ENCODE data around the gene ADCK1. TPM values are rescaled to one million over a fixed set of nuclear protein-coding genes. Genes with fewer than 3 reads are reported as not detected.

Gene ADCK1
- total RNA-seq, 1 donor from 2014 or later = 7.7 TPM

DNA sequence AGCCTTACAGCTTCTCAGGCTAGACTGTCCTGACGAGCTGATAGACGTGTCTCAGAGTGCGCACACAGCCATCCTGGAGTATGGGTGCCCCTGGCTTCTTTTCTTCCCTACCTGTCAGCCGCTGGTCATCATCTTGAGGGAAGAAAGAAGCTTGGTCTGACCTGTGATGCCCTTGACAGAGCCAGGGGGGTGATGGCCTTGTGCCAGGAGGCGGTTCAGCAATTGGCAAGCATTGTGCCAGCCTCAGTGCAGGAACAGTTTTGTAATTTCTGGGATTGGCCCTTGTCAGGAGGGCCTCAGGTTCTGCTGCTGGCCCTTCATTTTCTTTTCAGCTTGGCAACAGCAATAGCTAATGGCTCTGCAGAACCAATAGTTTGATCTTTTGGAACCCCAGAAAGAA lies 80.1 kb downstream of the ADCK1 start:
- TF ChIP-seq, protein P1, sequence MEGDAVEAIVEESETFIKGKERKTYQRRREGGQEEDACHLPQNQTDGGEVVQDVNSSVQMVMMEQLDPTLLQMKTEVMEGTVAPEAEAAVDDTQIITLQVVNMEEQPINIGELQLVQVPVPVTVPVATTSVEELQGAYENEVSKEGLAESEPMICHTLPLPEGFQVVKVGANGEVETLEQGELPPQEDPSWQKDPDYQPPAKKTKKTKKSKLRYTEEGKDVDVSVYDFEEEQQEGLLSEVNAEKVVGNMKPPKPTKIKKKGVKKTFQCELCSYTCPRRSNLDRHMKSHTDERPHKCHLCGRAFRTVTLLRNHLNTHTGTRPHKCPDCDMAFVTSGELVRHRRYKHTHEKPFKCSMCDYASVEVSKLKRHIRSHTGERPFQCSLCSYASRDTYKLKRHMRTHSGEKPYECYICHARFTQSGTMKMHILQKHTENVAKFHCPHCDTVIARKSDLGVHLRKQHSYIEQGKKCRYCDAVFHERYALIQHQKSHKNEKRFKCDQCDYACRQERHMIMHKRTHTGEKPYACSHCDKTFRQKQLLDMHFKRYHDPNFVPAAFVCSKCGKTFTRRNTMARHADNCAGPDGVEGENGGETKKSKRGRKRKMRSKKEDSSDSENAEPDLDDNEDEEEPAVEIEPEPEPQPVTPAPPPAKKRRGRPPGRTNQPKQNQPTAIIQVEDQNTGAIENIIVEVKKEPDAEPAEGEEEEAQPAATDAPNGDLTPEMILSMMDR (IDR thresholded peaks at IDR 0.05) = no peak
- H3K4me1 Mint-ChIP-seq (ENCODE audit: low read depth) = peaks cover 7% of the 10 kb centered on the region
- no peaks in the 10 kb centered on the region for H3K27me3 Mint-ChIP-seq (ENCODE audit: low read depth)
- H3K9me3 Mint-ChIP-seq (ENCODE audit: low read depth) = peaks cover 8% of the 10 kb centered on the region
- H3K4me3 Mint-ChIP-seq (ENCODE audit: unreplicated experiment) = no peak overlapping the region
- peaks cover 6% of the 10 kb centered on the region for H3K36me3 Mint-ChIP-seq (ENCODE audit: low read depth)
- DNase-seq (ENCODE audit: low spot score) = peak; percentile 44
- H3K27ac Mint-ChIP-seq (ENCODE audit: unreplicated experiment) = no peak overlapping the region

GRCh38 chr14:77882098-77882497 lies 82.2 kb downstream of the ADCK1 start:
- peak; percentile 67 for DNase-seq (ENCODE audit: low spot score)
- no peaks in the 10 kb centered on the region for H3K9me3 Mint-ChIP-seq (ENCODE audit: low read depth)
- no peaks in the 10 kb centered on the region for H3K27me3 Mint-ChIP-seq (ENCODE audit: low read depth)
- H3K36me3 Mint-ChIP-seq (ENCODE audit: low read depth) = no peaks in the 10 kb centered on the region
- no peak overlapping the region for H3K4me3 Mint-ChIP-seq (ENCODE audit: unreplicated experiment)
- TF ChIP-seq, protein P1 (IDR thresholded peaks at IDR 0.05) = no peak
- H3K27ac Mint-ChIP-seq (ENCODE audit: unreplicated experiment) = no peak overlapping the region
- H3K4me1 Mint-ChIP-seq (ENCODE audit: low read depth) = peaks cover 7% of the 10 kb centered on the region

DNA sequence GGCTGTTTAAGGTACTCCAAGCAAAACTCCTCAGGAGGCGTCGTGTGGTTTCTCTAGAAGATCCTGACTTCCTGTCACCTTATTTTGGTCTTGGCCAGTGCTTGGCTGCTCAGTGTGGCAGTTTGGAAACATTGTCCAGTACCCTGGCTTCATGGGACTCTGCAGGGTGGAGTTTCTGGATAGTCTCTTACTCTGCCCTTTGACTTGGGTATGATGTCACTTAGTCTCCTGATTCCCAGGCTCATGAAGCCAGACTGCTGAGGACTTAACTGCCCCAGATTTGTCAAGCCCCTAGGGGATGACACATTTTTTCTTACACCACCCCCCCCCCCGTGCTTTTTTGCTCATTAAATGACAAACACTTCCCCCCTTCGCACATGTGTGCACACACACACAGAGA lies 82.7 kb downstream of the ADCK1 start:
- no peak for DNase-seq (ENCODE audit: low spot score)
- H3K27ac Mint-ChIP-seq (ENCODE audit: unreplicated experiment) = no peak overlapping the region

GRCh38 chr14:77883131-77883846 lies 83.4 kb downstream of the ADCK1 start:
- Mint-ChIP-seq H3K9me3 (ENCODE audit: low read depth) (peaks cover under 1% of the 10 kb centered on the region), H3K4me3 (ENCODE audit: unreplicated experiment) (no peak overlapping the region), H3K27ac (ENCODE audit: unreplicated experiment) (no peak overlapping the region), H3K36me3 (ENCODE audit: low read depth) (peaks cover 5% of the 10 kb centered on the region), H3K27me3 (ENCODE audit: low read depth) (no peaks in the 10 kb centered on the region), H3K4me1 (ENCODE audit: low read depth) (peaks cover 7% of the 10 kb centered on the region)
- TF ChIP-seq, protein P1 (IDR thresholded peaks at IDR 0.05) = no peak
- no peak for DNase-seq (ENCODE audit: low spot score)

More for the DNA sequence above, 82.7 kb downstream of the ADCK1 start:
- no peak overlapping the region for H3K4me3 Mint-ChIP-seq (ENCODE audit: unreplicated experiment)
- TF ChIP-seq, protein P1 (IDR thresholded peaks at IDR 0.05) = no peak
- H3K36me3 Mint-ChIP-seq (ENCODE audit: low read depth) = no peaks in the 10 kb centered on the region
- no peaks in the 10 kb centered on the region for H3K9me3 Mint-ChIP-seq (ENCODE audit: low read depth)
- no peaks in the 10 kb centered on the region for H3K27me3 Mint-ChIP-seq (ENCODE audit: low read depth)
- H3K4me1 Mint-ChIP-seq (ENCODE audit: low read depth) = peaks cover 7% of the 10 kb centered on the region

DNA sequence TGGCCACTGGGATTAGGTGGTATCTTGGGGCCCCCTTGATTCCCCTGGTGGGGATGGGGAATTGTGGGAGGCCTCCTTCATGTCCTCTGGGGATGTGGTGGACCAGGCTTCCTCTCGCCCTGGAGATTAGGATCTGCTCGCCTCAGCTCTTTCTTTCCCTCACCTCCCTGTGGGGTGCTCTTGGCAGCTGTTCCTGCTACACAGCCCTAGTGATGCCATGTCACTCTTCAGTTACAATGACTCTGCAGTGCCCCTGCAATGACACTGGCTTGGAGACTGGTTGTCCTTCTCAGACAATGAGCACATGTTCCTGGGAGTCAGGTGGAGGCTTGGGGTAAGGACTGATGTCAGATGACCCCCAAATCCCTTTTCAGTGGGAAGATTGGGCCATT lies 83.9 kb downstream of the ADCK1 start:
- H3K9me3 Mint-ChIP-seq (ENCODE audit: low read depth) = peaks cover 3% of the 10 kb centered on the region
- H3K27me3 Mint-ChIP-seq (ENCODE audit: low read depth) = no peaks in the 10 kb centered on the region
- no peak overlapping the region for H3K27ac Mint-ChIP-seq (ENCODE audit: unreplicated experiment)
- TF ChIP-seq, protein P1 (IDR thresholded peaks at IDR 0.05) = no peak
- H3K4me1 Mint-ChIP-seq (ENCODE audit: low read depth) = peaks cover 7% of the 10 kb centered on the region
- H3K36me3 Mint-ChIP-seq (ENCODE audit: low read depth) = peaks cover 8% of the 10 kb centered on the region
- H3K4me3 Mint-ChIP-seq (ENCODE audit: unreplicated experiment) = no peak overlapping the region
- no peak for DNase-seq (ENCODE audit: low spot score)
